Central memory CD8-positive, alpha-beta T cell (primary cell): ENCODE measurements around the gene CWC15.
A peak's percentile ranks its signal among the peaks of the same experiment; 100 is the strongest.
"Not testable (repeated sequence)": the region's sequence is repeated elsewhere in the genome, so short reads cannot be mapped to it uniquely, and the experiment has no call there.

Source experiments
- ATAC-seq: fragments of 150-1000 bp; cut with Tn5 transposase; replicated peaks from 2 replicates; pipeline ENCODE4 v1.10.0; 2022; ENCODE audit warnings: mild to moderate bottlenecking, moderate FRiP score, moderate number of reproducible peaks; ENCODE audit not compliant: poor library complexity, severe bottlenecking; ENCODE audit errors: extremely low read depth
- DNase-seq, 2 donors: peaks; one replicate each; pipeline ENCODE4 v3.0.0; 2021; ENCODE audit warnings: low spot score in 2 of 2
- H3K27ac Mint-ChIP-seq: one replicate; pipeline ENCODE4 v1.8.0; 2022; ENCODE audit warnings: low read depth, mild to moderate bottlenecking, moderate library complexity, mixed read lengths
- H3K27me3 Mint-ChIP-seq: one replicate; pipeline ENCODE4 v1.8.0; 2022; ENCODE audit warnings: mixed read lengths
- H3K36me3 Mint-ChIP-seq: one replicate; pipeline ENCODE4 v1.8.0; 2022; ENCODE audit warnings: mild to moderate bottlenecking, moderate library complexity, mixed read lengths; ENCODE audit not compliant: insufficient read depth
- H3K4me1 Mint-ChIP-seq: one replicate; pipeline ENCODE4 v1.8.0; 2022; ENCODE audit warnings: mixed read lengths
- H3K4me3 Mint-ChIP-seq: one replicate; pipeline ENCODE4 v1.8.0; 2022; ENCODE audit warnings: mild to moderate bottlenecking, moderate library complexity, mixed read lengths
- H3K9me3 Mint-ChIP-seq: one replicate; pipeline ENCODE4 v1.8.0; 2022; ENCODE audit warnings: mixed read lengths

CWC15 gene

DNA sequence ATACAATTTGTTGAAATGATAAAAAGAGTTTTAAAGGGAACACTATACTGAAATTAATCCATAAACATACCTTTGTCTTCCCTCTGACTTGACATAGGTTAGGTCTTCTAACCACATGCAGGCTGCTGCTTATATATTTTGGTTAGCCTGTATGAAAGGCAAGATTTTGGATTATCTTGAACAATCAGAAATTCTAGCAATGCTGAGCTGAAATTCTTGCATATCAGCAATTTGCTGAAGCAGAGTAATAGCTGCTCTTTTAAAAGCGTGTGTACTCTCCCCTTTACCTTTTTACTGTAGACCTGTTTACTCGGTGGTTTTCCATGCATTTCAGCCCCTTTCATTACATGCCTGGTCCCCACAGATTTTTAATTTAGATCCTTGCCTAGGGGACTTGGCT is 34.0 kb downstream of the CWC15 start:
- no peaks in the 10 kb centered on the region for H3K9me3 Mint-ChIP-seq

DNA sequence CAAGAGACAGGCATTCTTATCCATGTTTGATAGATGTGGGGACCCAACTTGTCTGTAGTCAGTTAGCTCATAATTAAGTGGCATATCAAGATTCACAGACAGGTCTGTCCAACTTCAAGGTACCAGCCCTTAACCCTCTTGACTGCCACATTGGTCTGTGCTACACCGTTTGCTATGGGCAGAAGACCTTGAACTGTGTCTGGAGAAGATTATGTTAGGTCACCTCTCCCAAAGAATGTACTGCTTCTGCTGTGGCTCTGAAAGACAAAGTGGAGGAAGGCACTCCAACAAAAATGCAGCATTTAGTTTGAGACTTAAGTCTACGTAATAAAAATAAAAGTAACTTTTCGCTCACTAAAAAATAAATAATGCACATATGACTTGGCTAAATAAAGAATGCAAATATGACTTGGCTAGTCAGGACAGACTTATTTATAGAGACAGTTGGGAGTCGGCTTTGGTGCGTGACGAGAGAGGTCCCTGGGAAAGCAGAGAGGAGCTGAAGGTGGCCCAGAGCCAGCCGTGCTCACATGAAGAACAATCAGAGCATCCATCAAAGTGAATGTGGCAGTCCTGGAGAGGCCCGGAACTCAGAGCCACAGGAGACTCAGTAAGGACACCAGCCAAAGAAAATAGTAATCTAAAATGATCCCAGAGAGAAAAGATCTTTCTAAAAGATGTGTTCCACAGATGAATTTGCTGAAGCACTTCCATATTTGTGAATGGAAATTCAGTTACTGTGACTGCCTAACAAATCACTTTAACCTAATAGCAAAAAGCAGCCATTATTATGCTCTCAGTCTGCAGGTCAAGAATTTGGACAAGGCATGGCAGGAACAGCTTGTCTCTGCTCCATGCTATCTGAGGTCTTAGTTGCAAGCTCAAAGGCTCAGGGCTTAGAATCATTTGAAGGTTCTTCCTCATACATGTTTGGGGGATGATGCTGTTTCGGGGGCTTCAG is 35.0 kb downstream of the CWC15 start:
- Mint-ChIP-seq H3K27me3 (peaks cover 14% of the 10 kb centered on the region), H3K27ac (no peak overlapping the region), H3K36me3 (no peaks in the 10 kb centered on the region), H3K4me1 (no peaks in the 10 kb centered on the region), H3K9me3 (no peaks in the 10 kb centered on the region), H3K4me3 (no peak overlapping the region)
- DNase-seq, result no peak
- ATAC-seq, result no peak

More for the DNA sequence above, 34.0 kb downstream of the CWC15 start:
- ATAC-seq (no peak), DNase-seq (no peak)
- Mint-ChIP-seq H3K27ac (no peak overlapping the region), H3K36me3 (no peaks in the 10 kb centered on the region), H3K4me1 (no peaks in the 10 kb centered on the region), H3K27me3 (peaks cover 22% of the 10 kb centered on the region), H3K4me3 (no peak overlapping the region)

DNA sequence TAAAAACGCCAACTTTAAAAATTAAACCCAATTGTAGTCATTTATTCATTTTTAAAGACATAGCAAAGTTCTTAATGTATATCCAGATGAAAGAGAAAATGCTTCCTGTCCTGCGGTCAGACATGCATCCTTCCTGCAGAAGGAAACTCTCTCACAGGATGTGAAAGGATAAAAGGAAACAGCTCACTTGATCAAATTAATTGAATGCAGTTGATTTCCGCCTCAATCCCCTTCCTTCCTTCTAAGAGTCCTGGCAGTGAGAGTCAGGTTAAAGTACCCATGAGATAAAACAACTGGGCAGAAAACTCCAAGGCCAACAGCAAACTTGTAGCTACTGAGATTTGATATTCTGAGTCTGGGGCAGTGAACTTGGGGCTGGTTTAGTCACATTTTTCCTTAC is 38.5 kb downstream of the CWC15 start:
- Mint-ChIP-seq H3K27me3 (peaks cover 3% of the 10 kb centered on the region), H3K4me3 (no peak overlapping the region), H3K9me3 (no peaks in the 10 kb centered on the region), H3K36me3 (no peaks in the 10 kb centered on the region), H3K27ac (no peak overlapping the region), H3K4me1 (no peaks in the 10 kb centered on the region)
- ATAC-seq (no peak), DNase-seq (no peak)

DNA sequence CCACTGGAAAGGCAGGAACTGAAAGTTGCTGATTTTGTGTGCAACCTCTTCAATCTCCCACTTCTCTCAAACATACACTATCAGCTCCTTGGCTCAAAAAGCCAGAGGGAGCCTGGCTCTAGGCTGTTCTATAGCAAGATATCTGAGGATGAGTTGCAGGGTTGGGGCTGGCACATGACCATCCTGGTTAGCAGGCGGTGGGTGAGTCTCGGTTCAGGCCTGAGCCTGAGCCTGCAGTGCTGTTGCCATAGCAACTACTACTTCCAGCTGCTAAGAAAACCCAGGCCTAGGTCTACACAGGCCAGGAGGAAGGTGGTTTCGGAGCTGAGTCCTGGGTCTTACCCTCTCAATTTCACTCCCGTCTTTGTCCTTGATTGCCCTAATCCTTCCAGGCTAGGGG is 39.0 kb downstream of the CWC15 start:
- ATAC-seq (no peak), DNase-seq (no peak)
- Mint-ChIP-seq H3K4me3 (no peak overlapping the region), H3K9me3 (no peaks in the 10 kb centered on the region), H3K27ac (no peak overlapping the region), H3K27me3 (peaks cover 8% of the 10 kb centered on the region), H3K4me1 (no peaks in the 10 kb centered on the region), H3K36me3 (no peaks in the 10 kb centered on the region)

DNA sequence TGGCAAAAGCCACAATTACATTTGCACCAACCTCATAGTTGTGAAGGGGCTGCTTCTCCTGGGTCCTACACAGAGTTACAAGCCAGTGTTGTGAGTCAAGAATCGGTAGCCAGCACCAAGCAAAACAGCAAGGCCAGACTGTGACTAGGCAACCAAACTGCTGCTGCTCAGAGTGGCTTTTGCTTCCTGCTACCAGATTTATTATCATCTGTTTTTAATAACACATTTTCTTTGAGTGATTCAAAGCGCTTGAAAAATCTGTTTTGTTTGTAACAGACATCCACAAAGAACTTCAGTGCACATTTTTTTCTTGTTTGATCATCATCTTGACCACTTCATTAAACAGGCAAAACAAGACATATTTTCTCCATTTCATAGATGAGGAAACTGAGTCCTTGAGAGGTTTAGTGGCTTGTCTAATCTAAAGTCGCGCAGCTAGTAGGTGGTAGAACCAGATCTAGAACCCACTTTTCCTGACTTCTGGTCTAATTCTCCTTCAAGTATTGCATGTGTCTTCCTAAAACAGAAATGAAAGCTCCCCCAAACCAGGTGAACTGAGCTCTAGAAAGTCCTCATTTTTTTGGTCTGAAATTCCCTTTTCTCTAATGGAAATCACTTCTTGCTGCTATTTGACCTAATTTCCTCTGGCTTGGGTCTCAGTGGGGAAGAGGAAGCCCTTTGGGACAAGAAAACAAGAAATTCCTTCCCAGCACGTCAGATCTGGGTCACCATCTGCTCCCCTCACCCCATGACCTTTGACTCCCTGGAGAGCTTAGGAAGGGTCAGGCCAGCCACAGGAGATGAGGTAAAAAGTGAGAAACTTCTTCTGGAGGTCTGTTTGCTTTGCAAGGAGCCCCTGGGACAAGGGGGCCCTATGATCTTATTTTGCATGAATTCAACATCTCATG is 39.9 kb downstream of the CWC15 start:
- ATAC-seq (no peak), DNase-seq (no peak)
- H3K4me3 Mint-ChIP-seq, result no peak overlapping the region

DNA sequence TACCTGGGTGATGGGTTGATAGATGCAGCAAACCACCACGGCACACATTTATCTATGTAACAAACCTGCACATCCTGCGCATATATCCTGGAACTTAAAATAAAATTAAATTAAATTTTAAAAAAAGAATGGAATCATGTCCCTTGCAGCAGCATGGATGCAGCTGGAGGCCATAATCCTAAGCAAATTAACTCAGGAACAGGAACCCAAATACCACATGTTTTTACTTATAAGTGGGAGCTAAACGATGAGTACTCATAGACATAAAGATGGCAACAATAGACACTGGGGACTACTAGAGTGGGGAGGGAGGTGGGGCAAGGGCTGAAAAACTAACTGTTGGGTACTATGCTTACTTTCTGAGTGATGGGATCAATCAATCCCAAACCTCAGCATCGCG is 40.9 kb downstream of the CWC15 start:
- no peaks in the 10 kb centered on the region for H3K36me3 Mint-ChIP-seq
- H3K27me3 Mint-ChIP-seq, result peaks cover 18% of the 10 kb centered on the region
- no peak for ATAC-seq
- H3K4me1 Mint-ChIP-seq, result no peaks in the 10 kb centered on the region
- DNase-seq, result no peak
- no peak overlapping the region for H3K27ac Mint-ChIP-seq
- no peaks in the 10 kb centered on the region for H3K9me3 Mint-ChIP-seq
- H3K4me3 Mint-ChIP-seq, result no peak overlapping the region

More for the DNA sequence above, 39.9 kb downstream of the CWC15 start:
- H3K27ac Mint-ChIP-seq, result no peak overlapping the region
- H3K36me3 Mint-ChIP-seq, result no peaks in the 10 kb centered on the region
- peaks cover 17% of the 10 kb centered on the region for H3K27me3 Mint-ChIP-seq
- H3K9me3 Mint-ChIP-seq, result no peaks in the 10 kb centered on the region
- H3K4me1 Mint-ChIP-seq, result no peaks in the 10 kb centered on the region

DNA sequence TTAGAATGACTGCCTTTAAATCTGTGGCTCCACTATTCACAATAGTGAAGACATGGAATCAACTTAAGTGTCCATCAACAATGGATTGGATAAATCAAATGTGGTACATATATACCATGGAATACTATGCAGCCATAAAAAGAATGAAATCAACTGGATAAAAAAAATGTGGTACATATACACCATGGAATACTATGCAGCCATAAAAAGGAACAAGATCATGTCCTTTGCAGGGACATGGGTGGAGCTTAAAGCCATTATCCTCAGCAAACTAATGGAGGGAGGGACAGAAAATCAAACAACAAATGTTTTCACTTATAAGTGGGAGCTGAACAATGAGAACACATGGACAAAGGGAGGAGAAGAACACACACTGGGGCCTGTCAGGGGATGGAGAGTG is 41.3 kb downstream of the CWC15 start:
- H3K27ac Mint-ChIP-seq, H3K4me3 Mint-ChIP-seq, H3K9me3 Mint-ChIP-seq, H3K36me3 Mint-ChIP-seq, H3K4me1 Mint-ChIP-seq, ATAC-seq, DNase-seq: not testable (repeated sequence)
- H3K27me3 Mint-ChIP-seq, result peaks cover 18% of the 10 kb centered on the region

DNA sequence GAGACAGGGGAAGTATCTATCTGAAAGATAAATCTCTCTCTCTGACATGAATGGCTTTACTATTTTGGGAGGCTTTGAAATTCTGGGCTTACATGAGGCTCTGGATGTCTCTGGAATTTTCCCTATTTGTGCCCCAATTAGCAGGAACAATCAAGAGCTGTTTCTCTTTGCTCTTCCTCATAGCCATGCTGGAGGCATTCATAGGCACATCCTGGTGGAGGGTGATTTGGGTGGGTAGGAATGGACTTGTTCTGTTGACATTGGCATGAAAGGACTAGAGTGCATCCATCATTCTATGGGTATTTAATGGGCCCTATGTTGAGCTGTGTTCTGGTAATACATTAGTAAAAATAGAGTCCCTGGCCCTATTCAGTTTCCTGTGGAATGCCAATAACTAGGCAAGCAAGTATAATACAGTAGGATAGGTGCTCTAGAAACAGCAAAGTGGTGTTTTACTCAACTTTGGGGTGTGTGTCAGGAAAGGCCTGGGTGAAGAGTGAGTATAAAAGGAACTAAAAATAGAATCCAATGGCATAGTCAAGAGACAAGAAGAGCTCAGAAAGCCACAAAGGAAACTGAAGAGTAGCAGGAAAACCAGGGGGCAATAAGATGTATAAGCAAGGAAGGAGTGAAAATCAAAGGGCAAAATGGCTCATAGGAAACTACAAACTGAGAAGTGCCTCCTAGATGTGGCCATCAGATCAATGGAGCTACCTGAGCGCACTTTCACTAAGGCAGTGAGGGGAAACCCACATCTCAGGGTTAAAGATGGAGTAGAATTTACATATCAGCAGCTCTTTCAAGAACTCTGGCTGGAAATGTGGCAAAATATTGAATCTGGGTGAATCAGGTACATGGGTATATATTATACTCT is 45.0 kb downstream of the CWC15 start:
- Mint-ChIP-seq H3K36me3 (peaks cover 2% of the 10 kb centered on the region), H3K4me1 (peaks cover 27% of the 10 kb centered on the region), H3K27ac (no peak overlapping the region), H3K27me3 (peaks cover 18% of the 10 kb centered on the region), H3K4me3 (no peak overlapping the region), H3K9me3 (no peaks in the 10 kb centered on the region)
- ATAC-seq, result no peak
- no peak for DNase-seq

DNA sequence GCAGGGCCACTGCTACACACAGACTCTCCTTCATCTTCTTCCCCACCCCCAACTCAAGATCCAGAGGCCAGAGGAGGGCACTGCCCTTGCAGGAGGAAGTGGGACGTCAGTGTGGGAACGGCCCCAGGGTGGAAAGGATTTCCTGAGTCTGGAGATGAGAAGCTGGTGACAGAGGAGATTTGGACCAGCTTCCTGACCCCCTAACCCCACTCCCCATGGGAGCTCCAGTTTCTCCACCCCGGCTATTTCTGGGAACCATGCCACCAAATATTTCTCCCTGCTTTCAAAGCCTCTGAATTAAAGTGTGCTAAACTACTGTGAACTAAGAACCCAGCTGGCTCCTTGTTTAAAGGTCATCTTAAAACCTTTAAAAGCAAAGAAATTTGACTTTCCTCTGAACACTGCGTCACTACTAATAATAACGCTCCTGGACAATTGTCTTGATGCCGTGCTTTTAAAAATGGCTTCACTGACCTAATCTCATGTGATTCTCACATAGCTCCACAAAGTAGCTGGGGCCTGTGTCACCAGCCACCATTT is 46.6 kb downstream of the CWC15 start:
- no peak for DNase-seq
- Mint-ChIP-seq H3K4me1 (peaks cover 27% of the 10 kb centered on the region), H3K27ac (no peak overlapping the region), H3K27me3 (peaks cover 18% of the 10 kb centered on the region), H3K9me3 (no peaks in the 10 kb centered on the region), H3K4me3 (no peak overlapping the region), H3K36me3 (peaks cover 2% of the 10 kb centered on the region)
- ATAC-seq, result no peak

DNA sequence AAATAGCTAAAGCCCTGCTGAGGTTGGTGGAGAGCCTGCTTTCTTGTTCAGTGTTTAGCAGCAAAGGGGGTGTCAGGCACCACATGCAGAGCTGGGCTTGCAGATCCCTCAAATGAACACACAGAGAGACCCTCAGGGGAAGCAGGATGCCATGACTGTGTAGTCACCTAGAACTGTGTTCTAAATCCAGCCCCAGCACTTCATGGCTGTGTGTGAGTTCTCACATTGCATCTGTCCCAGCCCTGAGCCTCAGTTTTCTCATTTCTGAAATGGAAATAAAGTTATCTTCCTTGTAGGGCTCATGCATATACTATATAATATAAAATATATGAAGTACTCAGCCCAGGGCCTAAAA is 47.1 kb downstream of the CWC15 start:
- DNase-seq, result no peak
- Mint-ChIP-seq H3K36me3 (peaks cover 2% of the 10 kb centered on the region), H3K27ac (no peak overlapping the region), H3K27me3 (peaks cover 18% of the 10 kb centered on the region), H3K4me1 (peaks cover 27% of the 10 kb centered on the region), H3K4me3 (no peak overlapping the region), H3K9me3 (no peaks in the 10 kb centered on the region)
- ATAC-seq, result no peak

DNA sequence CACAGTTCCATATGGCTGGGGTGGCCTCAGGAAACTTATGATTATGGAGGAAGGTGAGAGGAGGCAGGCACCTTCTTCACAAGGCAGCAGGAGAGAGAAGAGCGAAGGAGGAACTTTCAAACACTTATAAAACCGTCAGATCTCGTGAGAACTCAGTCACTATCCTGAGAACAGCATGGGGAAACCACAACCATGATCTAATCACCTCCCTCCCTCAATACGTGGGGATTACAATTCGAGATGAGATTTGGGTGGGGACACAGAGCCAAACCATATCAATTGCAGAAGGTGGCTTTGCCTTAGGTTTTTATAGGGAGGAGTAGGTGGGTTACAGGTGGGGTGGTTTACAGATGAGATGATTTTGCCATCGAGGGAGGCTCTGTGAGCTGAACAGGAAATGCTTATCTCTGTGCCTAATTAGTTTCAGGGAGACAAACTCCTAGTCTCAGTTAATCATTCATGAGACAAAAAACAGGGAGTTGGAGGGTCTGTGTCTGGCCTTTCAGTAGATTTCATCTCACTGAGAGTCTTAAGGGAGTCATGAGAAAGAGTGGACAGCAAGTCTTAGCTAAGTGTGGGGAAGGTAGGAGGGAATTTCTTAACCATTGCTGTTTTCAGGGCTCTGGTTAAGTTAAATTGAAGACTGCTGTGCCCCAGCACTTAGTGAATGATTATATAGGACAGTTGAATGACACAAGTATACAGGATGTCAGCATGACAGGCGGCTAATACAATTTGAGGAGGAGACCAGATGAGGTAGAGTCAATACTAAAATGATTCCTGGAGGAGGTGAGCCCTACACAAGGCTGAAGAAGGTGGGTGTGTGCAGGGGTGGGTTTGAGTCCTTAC is 47.7 kb downstream of the CWC15 start:
- Mint-ChIP-seq H3K9me3 (no peaks in the 10 kb centered on the region), H3K27me3 (peaks cover 18% of the 10 kb centered on the region), H3K4me1 (peaks cover 27% of the 10 kb centered on the region), H3K4me3 (peak overlapping the region; percentile 53), H3K27ac (peak overlapping the region; percentile 72), H3K36me3 (peaks cover 2% of the 10 kb centered on the region)
- ATAC-seq (no peak), DNase-seq (no peak)
